HTERT RPE-1 (cell line): Measurements from ENCODE around the gene ISCA2.
"Not testable (repeated sequence)": the region's sequence is repeated elsewhere in the genome, so short reads cannot be mapped to it uniquely, and the experiment has no call there.

ENCODE experiments used
- in situ Hi-C: fragments of 300-500 bp; cut with MboI; formaldehyde crosslinking; loops from 4 replicates; pipeline ENCODE4 v1.14.3; 2020; ENCODE audit warnings: low sequenced_read_pairs

ISCA2 gene

GRCh38 chr14:74526854-74527585, 33.5 kb downstream of the ISCA2 start:
- in situ Hi-C loops: no loop called here

- in situ Hi-C loops: no loop called here
These were observed 34.2 kb downstream of the ISCA2 start for GRCh38 chr14:74527736-74528280.

- in situ Hi-C loops: no loop called here
These were observed 34.8 kb downstream of the ISCA2 start for GRCh38 chr14:74528406-74528805.

GRCh38 chr14:74528886-74529285, 35.3 kb downstream of the ISCA2 start:
- in situ Hi-C loops: no loop called here

GRCh38 chr14:74531006-74531405, 37.4 kb downstream of the ISCA2 start:
- in situ Hi-C loops: no loop called here

GRCh38 chr14:74531467-74531866, 37.9 kb downstream of the ISCA2 start:
- in situ Hi-C loops: no loop called here

GRCh38 chr14:74532246-74532645, 38.7 kb downstream of the ISCA2 start:
- in situ Hi-C loops: no loop called here

- in situ Hi-C loops: no loop called here
These were observed 40.0 kb downstream of the ISCA2 start for GRCh38 chr14:74533576-74533975.

GRCh38 chr14:74535756-74536325, 42.3 kb downstream of the ISCA2 start:
- in situ Hi-C loops: no loop called here

- in situ Hi-C loops: not testable (repeated sequence)
These were observed 42.8 kb downstream of the ISCA2 start for GRCh38 chr14:74536336-74536735.

- in situ Hi-C loops: no loop called here
These were observed 45.1 kb downstream of the ISCA2 start for GRCh38 chr14:74538411-74539391.

- in situ Hi-C loops: no loop called here
These were observed 45.9 kb downstream of the ISCA2 start for GRCh38 chr14:74539503-74539902.

- in situ Hi-C loops: no loop called here
These were observed 47.7 kb downstream of the ISCA2 start for GRCh38 chr14:74541225-74541624.

- in situ Hi-C loops: no loop called here
These were observed 48.6 kb downstream of the ISCA2 start for GRCh38 chr14:74542056-74542685.

- in situ Hi-C loops: no loop called here
These were observed 50.3 kb downstream of the ISCA2 start for GRCh38 chr14:74543771-74544438.

GRCh38 chr14:74545386-74545785, 51.8 kb downstream of the ISCA2 start:
- in situ Hi-C loops: no loop called here

- in situ Hi-C loops: no loop called here
These were observed 52.9 kb downstream of the ISCA2 start for GRCh38 chr14:74546416-74546815.
